GM19468 (cell line): ENCODE data around the gene RCVRN.

Source experiments
- ATAC-seq: cut with Tn5 transposase; IDR thresholded peaks from one replicate; pipeline ENCODE4 v1.9.1; 2021; ENCODE audit warnings: mild to moderate bottlenecking, moderate library complexity, moderate number of reproducible peaks; ENCODE audit not compliant: unreplicated experiment; ENCODE audit errors: extremely low read depth

Gene RCVRN

GRCh38 chr17:9905078-9905415 is at the start of gene RCVRN:
RCVRN (minus strand) TSS chr17:9905271; CDS start chr17:9905180, 91 bp downstream.
- no peak for ATAC-seq

- ATAC-seq, result no peak
Measured at GRCh38 chr17:9953492-9953891, 48.4 kb upstream of the RCVRN start.

- no peak for ATAC-seq
Measured at GRCh38 chr17:9951803-9952202, 46.7 kb upstream of the RCVRN start.

GRCh38 chr17:9948928-9949327 is 43.9 kb upstream of the RCVRN start:
- ATAC-seq, result no peak

GRCh38 chr17:9944704-9945103 is 39.6 kb upstream of the RCVRN start:
- no peak for ATAC-seq

- no peak for ATAC-seq
Measured at GRCh38 chr17:9943343-9943742, 38.3 kb upstream of the RCVRN start.

GRCh38 chr17:9942885-9943284 is 37.8 kb upstream of the RCVRN start:
- ATAC-seq, result no peak

- no peak for ATAC-seq
Measured at GRCh38 chr17:9941305-9941704, 36.2 kb upstream of the RCVRN start.

- no peak for ATAC-seq
Measured at GRCh38 chr17:9940841-9941240, 35.8 kb upstream of the RCVRN start.

- no peak for ATAC-seq
Measured at GRCh38 chr17:9938764-9939163, 33.7 kb upstream of the RCVRN start.

- no peak for ATAC-seq
Measured at GRCh38 chr17:9937901-9938300, 32.8 kb upstream of the RCVRN start.

- no peak for ATAC-seq
Measured at GRCh38 chr17:9937241-9937761, 32.2 kb upstream of the RCVRN start.

- no peak for ATAC-seq
Measured at GRCh38 chr17:9936095-9936494, 31.0 kb upstream of the RCVRN start.

GRCh38 chr17:9935408-9935807 is 30.3 kb upstream of the RCVRN start:
- ATAC-seq, result no peak

GRCh38 chr17:9934331-9934730 is 29.3 kb upstream of the RCVRN start:
- ATAC-seq, result no peak

- no peak for ATAC-seq
Measured at GRCh38 chr17:9932491-9932890, 27.4 kb upstream of the RCVRN start.

- ATAC-seq, result no peak
Measured at GRCh38 chr17:9931144-9931741, 26.2 kb upstream of the RCVRN start.

- no peak for ATAC-seq
Measured at GRCh38 chr17:9929871-9930270, 24.8 kb upstream of the RCVRN start.

GRCh38 chr17:9928601-9929333 is 23.7 kb upstream of the RCVRN start:
- ATAC-seq, result no peak

- ATAC-seq, result no peak
Measured at GRCh38 chr17:9926150-9926804, 21.2 kb upstream of the RCVRN start.

GRCh38 chr17:9925457-9925856 is 20.4 kb upstream of the RCVRN start:
- ATAC-seq, result no peak
